K562 (cell line): ENCODE measurements around the gene FARSA. TPM values are rescaled to one million over a fixed set of nuclear protein-coding genes. Genes with fewer than 3 reads are reported as not detected.

Source experiments
- ARID1B ChIP-seq: fragments of 450-650 bp; IDR thresholded peaks from 2 replicates; pipeline ENCODE4 v1.6.1; 2016; ENCODE audit warnings: antibody characterized with exemption, mild to moderate bottlenecking, inconsistent platforms
- ATF1 ChIP-seq, 2 experiments: fragments of 450-650 bp in 1 of 2; IDR thresholded peaks; 2 replicates each; pipeline ENCODE4 v1.6.1; 2016; ENCODE audit warnings: missing compliant biosample characterization in 1 of 2, missing genetic modification characterization in 1 of 2
- CREB1 ChIP-seq, 2 experiments: sonication (generic) in 1 of 2; formaldehyde crosslinking in 1 of 2; IDR thresholded peaks; 2 replicates each; pipeline versions ENCODE4 v1.6.1 to v1.8.0; 2012 to 2022; ENCODE audit warnings: inconsistent platforms in 1 of 2, mild to moderate bottlenecking in 1 of 2, missing genetic modification reagents in 1 of 2, moderate library complexity in 1 of 2
- DMBX1 ChIP-seq: fragments of 250-450 bp; sonication (Bioruptor Pico); IDR thresholded peaks from 2 replicates; pipeline ENCODE4 v1.8.0; 2022; ENCODE audit warnings: inconsistent platforms, mild to moderate bottlenecking, moderate library complexity, borderline replicate concordance
- ETV1 ChIP-seq: fragments of 450-650 bp; conservative IDR thresholded peaks from 2 replicates; pipeline ENCODE4 v1.6.1; 2016; ENCODE audit warnings: missing genetic modification characterization, control low read depth, low read depth, missing compliant biosample characterization
- FOSL1 ChIP-seq: fragments of 200-800 bp; sonication (Bioruptor generic); conservative IDR thresholded peaks from 2 replicates; pipeline ENCODE4 v1.6.1; 2016; ENCODE audit warnings: missing genetic modification characterization, missing compliant biosample characterization
- FOXP1 ChIP-seq: sonication (generic); formaldehyde crosslinking; IDR thresholded peaks from 2 replicates; pipeline ENCODE4 v1.8.0; 2022; ENCODE audit warnings: mild to moderate bottlenecking, missing genetic modification reagents
- FUS ChIP-seq: fragments of 200-400 bp; formaldehyde crosslinking; optimal IDR thresholded peaks from 2 replicates; pipeline ENCODE3; 2017; ENCODE audit warnings: low read depth, low read length
- ILK ChIP-seq: fragments of 450-650 bp; IDR thresholded peaks from 2 replicates; pipeline ENCODE4 v1.6.1; 2016; ENCODE audit warnings: missing genetic modification characterization, low read depth, mild to moderate bottlenecking, missing compliant biosample characterization, moderate library complexity, borderline replicate concordance
- KDM5B ChIP-seq: fragments of 200-600 bp; sonication (generic); IDR thresholded peaks from 2 replicates; pipeline ENCODE4 v1.6.1; 2012; ENCODE audit warnings: low read depth, mild to moderate bottlenecking, moderate library complexity, low read length, control low read depth, inconsistent platforms; ENCODE audit not compliant: insufficient replicate concordance
- MEIS2 ChIP-seq: fragments of 450-650 bp; IDR thresholded peaks from 2 replicates; pipeline ENCODE4 v1.6.1; 2014; ENCODE audit warnings: mild to moderate bottlenecking; ENCODE audit not compliant: partially characterized antibody
- NEUROD1 ChIP-seq: fragments of 150-350 bp; IDR thresholded peaks from 2 replicates; pipeline ENCODE4 v1.6.1; 2014; ENCODE audit warnings: borderline replicate concordance, low read length, low read depth; ENCODE audit not compliant: partially characterized antibody
- NFIC ChIP-seq: fragments of 450-650 bp; IDR thresholded peaks from 2 replicates; pipeline ENCODE4 v1.6.1; 2017; ENCODE audit warnings: mild to moderate bottlenecking, inconsistent platforms
- RBBP5 ChIP-seq: fragments of 200-600 bp; sonication (generic); IDR thresholded peaks from 2 replicates; pipeline ENCODE4 v1.6.1; 2012; ENCODE audit warnings: borderline replicate concordance, mild to moderate bottlenecking, low read length, control low read depth, inconsistent platforms; ENCODE audit not compliant: insufficient read depth, poor library complexity, severe bottlenecking
- SMARCB1 ChIP-seq: IDR thresholded peaks from 2 replicates; pipeline ENCODE4 v1.6.1; 2011; ENCODE audit warnings: improper control_type of control experiment, low read depth; ENCODE audit not compliant: insufficient read length
- ZNF197 ChIP-seq: fragments of 200-800 bp; sonication (Bioruptor generic); IDR thresholded peaks from 2 replicates; pipeline ENCODE4 v1.6.1; 2016; ENCODE audit warnings: low read depth, missing genetic modification characterization, missing compliant biosample characterization
- ZNF232 ChIP-seq: sonication (generic); formaldehyde crosslinking; IDR thresholded peaks from 2 replicates; pipeline ENCODE4 v1.8.0; 2022; ENCODE audit warnings: mild to moderate bottlenecking, missing genetic modification reagents
- ZNF311 ChIP-seq: fragments of 250-450 bp; sonication (Bioruptor Pico); IDR thresholded peaks from 2 replicates; pipeline ENCODE4 v1.4.0; 2020; ENCODE audit warnings: mild to moderate bottlenecking, moderate library complexity
- ZNF77 ChIP-seq: fragments of 250-450 bp; sonication (Bioruptor Pico); IDR thresholded peaks from 2 replicates; pipeline ENCODE4 v1.5.0; 2020
- polyA plus RNA-seq, 8 experiments: library from polyadenylated mRNA; depleted of rRNA in 4 of 8; stranded (reverse) in 5 of 8; unstranded in 3 of 8; fragments of >200 nt; fragmentation: Nextera tagmentation in 2 of 8; fragmentation: Illumina TruSeq in 1 of 8; extraction: Ambion mirVana in 2 of 8; extraction: Trizol in 1 of 8; gene quantifications; 2 replicates each; pipeline versions ENCODE4 v1.2.1 to v1.2.3, GENCODE V29; 2011 to 2014; ENCODE audit warnings: inconsistent platforms in 1 of 8, missing spikeins in 1 of 8
- total RNA-seq, 7 experiments: library from RNA; depleted of rRNA in 6 of 7; stranded (reverse); fragments of >200 nt in 6 of 7; fragmentation: Illumina TruSeq in 2 of 7; extraction: Trizol in 2 of 7; gene quantifications; 2 replicates each; pipeline versions ENCODE4 v1.2.1 to v1.2.3, GENCODE V29; 2011 to 2021; ENCODE audit warnings: low replicate concordance in 1 of 7
- TF ChIP-seq, protein P1 (sequence below): fragments of 450-650 bp; formaldehyde crosslinking; IDR thresholded peaks from 2 replicates; pipeline ENCODE4 v1.4.0; 2022; ENCODE audit warnings: missing genetic modification characterization
- TF ChIP-seq, protein P2 (sequence below): sonication (generic); formaldehyde crosslinking; IDR thresholded peaks from 2 replicates; pipeline ENCODE4 v1.8.0; 2023; ENCODE audit warnings: mild to moderate bottlenecking, missing genetic modification reagents
- TF ChIP-seq, protein P3 (sequence below): fragments of 250-450 bp; sonication (Bioruptor Pico); IDR thresholded peaks from 2 replicates; pipeline ENCODE4 v1.8.0; 2022; ENCODE audit warnings: moderate library complexity, mild to moderate bottlenecking, inconsistent platforms

Gene FARSA
- total and polyA plus RNA-seq, 9 of the 15 experiments (the other 6 are each of a cell fraction or from before 2014, with no cell fraction given) = 25.2 to 237 (median 89.6) TPM

DNA sequence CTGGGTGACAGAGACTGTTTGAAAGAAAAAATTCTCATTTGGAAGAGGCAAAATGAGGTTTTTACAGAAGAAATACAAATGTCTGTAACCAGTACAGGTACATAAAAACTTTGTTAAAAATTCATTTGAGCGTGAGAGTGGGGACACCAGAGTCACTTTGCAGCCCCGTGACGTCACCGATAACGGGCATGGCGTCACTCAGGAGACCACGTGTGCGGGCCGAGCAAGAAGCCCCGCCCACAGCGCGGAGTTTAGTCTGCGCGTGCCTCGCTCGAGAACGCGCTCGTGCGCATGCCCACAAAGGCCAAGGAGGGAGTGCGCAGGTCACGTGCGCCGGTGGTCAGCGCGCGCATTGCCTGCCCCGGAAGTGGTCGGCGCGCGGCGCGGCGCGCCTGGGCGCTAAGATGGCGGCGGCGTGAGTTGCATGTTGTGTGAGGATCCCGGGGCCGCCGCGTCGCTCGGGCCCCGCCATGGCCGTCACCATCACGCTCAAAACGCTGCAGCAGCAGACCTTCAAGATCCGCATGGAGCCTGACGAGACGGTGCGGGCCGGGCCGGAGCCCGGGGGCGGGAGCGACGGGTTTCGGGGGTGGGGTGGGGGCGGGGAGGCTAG is 12.1 kb upstream of the FARSA start, which contains the start of gene RAD23A (continued):
- peak; percentile 99 for TF ChIP-seq CREB1 (IDR thresholded peaks at IDR 0.05)
- peak; percentile 99 for TF ChIP-seq CREB1 (CRISPR knock-in tag; IDR thresholded peaks at IDR 0.05)
- no peak for TF ChIP-seq RBBP5
- no peak for TF ChIP-seq ZNF311 (CRISPR knock-in tag)
- TF ChIP-seq NEUROD1 = peak; percentile 64
- peak; percentile 88 for TF ChIP-seq ATF1 (CRISPR knock-in tag; IDR thresholded peaks at IDR 0.05)
- TF ChIP-seq ATF1 (tag; IDR thresholded peaks at IDR 0.05) = peak; percentile 100
- 0 out of 2 replicates have a peak, but pooled peaks have one; percentile 16 for TF ChIP-seq ARID1B
- TF ChIP-seq, protein P1, sequence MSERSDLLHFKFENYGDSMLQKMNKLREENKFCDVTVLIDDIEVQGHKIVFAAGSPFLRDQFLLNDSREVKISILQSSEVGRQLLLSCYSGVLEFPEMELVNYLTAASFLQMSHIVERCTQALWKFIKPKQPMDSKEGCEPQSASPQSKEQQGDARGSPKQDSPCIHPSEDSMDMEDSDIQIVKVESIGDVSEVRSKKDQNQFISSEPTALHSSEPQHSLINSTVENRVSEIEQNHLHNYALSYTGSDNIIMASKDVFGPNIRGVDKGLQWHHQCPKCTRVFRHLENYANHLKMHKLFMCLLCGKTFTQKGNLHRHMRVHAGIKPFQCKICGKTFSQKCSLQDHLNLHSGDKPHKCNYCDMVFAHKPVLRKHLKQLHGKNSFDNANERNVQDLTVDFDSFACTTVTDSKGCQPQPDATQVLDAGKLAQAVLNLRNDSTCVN (CRISPR knock-in tag) = peak; percentile 52; the same call in 1 of the 2 replicates
- TF ChIP-seq SMARCB1 = no peak
- peak; percentile 95 for TF ChIP-seq FUS
- peak; percentile 68 for TF ChIP-seq FOSL1 (tag)
- TF ChIP-seq ZNF77 = no peak
- TF ChIP-seq, protein P2, sequence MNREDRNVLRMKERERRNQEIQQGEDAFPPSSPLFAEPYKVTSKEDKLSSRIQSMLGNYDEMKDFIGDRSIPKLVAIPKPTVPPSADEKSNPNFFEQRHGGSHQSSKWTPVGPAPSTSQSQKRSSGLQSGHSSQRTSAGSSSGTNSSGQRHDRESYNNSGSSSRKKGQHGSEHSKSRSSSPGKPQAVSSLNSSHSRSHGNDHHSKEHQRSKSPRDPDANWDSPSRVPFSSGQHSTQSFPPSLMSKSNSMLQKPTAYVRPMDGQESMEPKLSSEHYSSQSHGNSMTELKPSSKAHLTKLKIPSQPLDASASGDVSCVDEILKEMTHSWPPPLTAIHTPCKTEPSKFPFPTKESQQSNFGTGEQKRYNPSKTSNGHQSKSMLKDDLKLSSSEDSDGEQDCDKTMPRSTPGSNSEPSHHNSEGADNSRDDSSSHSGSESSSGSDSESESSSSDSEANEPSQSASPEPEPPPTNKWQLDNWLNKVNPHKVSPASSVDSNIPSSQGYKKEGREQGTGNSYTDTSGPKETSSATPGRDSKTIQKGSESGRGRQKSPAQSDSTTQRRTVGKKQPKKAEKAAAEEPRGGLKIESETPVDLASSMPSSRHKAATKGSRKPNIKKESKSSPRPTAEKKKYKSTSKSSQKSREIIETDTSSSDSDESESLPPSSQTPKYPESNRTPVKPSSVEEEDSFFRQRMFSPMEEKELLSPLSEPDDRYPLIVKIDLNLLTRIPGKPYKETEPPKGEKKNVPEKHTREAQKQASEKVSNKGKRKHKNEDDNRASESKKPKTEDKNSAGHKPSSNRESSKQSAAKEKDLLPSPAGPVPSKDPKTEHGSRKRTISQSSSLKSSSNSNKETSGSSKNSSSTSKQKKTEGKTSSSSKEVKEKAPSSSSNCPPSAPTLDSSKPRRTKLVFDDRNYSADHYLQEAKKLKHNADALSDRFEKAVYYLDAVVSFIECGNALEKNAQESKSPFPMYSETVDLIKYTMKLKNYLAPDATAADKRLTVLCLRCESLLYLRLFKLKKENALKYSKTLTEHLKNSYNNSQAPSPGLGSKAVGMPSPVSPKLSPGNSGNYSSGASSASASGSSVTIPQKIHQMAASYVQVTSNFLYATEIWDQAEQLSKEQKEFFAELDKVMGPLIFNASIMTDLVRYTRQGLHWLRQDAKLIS (CRISPR knock-in tag) = peak; percentile 51; the same call in 1 of the 2 replicates
- TF ChIP-seq FOXP1 (CRISPR knock-in tag) = peak; percentile 73; the same call in 1 of the 2 replicates
- no peak for TF ChIP-seq ZNF232 (CRISPR knock-in tag)
- TF ChIP-seq ETV1 = peak; percentile 80
- TF ChIP-seq, protein P3, sequence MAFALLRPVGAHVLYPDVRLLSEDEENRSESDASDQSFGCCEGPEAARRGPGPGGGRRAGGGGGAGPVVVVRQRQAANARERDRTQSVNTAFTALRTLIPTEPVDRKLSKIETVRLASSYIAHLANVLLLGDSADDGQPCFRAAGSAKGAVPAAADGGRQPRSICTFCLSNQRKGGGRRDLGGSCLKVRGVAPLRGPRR = no peak
- TF ChIP-seq DMBX1 (CRISPR knock-in tag) = no peak; the same call in 1 of the 2 replicates
- TF ChIP-seq ILK (tag) = no peak
- 0 out of 2 replicates have a peak, but pooled peaks have one; percentile 3 for TF ChIP-seq NFIC
- no peak for TF ChIP-seq ZNF197 (CRISPR knock-in tag)
- peak; percentile 94 for TF ChIP-seq MEIS2
- TF ChIP-seq KDM5B = peak; percentile 80
